IgD-negative memory B cell (primary cell): Measurements from ENCODE around the gene CLN3. TPM values are rescaled to one million over a fixed set of nuclear protein-coding genes. Genes with fewer than 3 reads are reported as not detected.
"Not testable (repeated sequence)": the region's sequence is repeated elsewhere in the genome, so short reads cannot be mapped to it uniquely, and the experiment has no call there.

Source experiments
- H3K27ac Mint-ChIP-seq, 3 donors: one replicate each; pipeline ENCODE4 v1.8.0; 2020 to 2022; ENCODE audit warnings: mild to moderate bottlenecking in 3 of 3, mixed read lengths in 3 of 3, moderate library complexity in 1 of 3
- H3K27me3 Mint-ChIP-seq: one replicate; pipeline ENCODE4 v1.8.0; 2021; ENCODE audit warnings: mixed read lengths
- H3K36me3 Mint-ChIP-seq: one replicate; pipeline ENCODE4 v1.8.0; 2020; ENCODE audit warnings: mild to moderate bottlenecking, mixed read lengths
- H3K4me1 Mint-ChIP-seq, 3 donors: one replicate each; pipeline ENCODE4 v1.8.0; 2020 to 2022; ENCODE audit warnings: mixed read lengths in 3 of 3, mild to moderate bottlenecking in 1 of 3
- H3K4me3 Mint-ChIP-seq, 4 donors: one replicate each; pipeline ENCODE4 v1.8.0; 2020 to 2022; ENCODE audit warnings: mild to moderate bottlenecking in 4 of 4, mixed read lengths in 4 of 4, moderate library complexity in 3 of 4
- H3K9me3 Mint-ChIP-seq, 3 donors: one replicate each; pipeline ENCODE4 v1.8.0; 2020 to 2021; ENCODE audit warnings: mixed read lengths in 3 of 3, mild to moderate bottlenecking in 1 of 3
- polyA plus RNA-seq: library from polyadenylated mRNA; unstranded; fragments of 300-500 nt; fragmentation: Illumina TruSeq; gene quantifications from one replicate; pipeline ENCODE4 v1.2.3, GENCODE V29; 2021

CLN3 gene
- polyA plus RNA-seq, 1 donor from 2014 or later, result 14.4 TPM

GRCh38 chr16:28501258-28502232 is 9.7 kb upstream of the CLN3 start:
- H3K36me3 Mint-ChIP-seq, result peaks cover 1% of the 10 kb centered on the region
- no peaks in the 10 kb centered on the region for H3K9me3 Mint-ChIP-seq
- H3K27me3 Mint-ChIP-seq, result peaks cover 4% of the 10 kb centered on the region
- no peak overlapping the region for H3K27ac Mint-ChIP-seq
- H3K4me3 Mint-ChIP-seq, result no peak overlapping the region
- peaks cover 8 to 16% (median 14%) of the 10 kb centered on the region in 3 donors for H3K4me1 Mint-ChIP-seq

- H3K9me3 Mint-ChIP-seq, H3K36me3 Mint-ChIP-seq, H3K27me3 Mint-ChIP-seq, H3K27ac Mint-ChIP-seq, H3K4me3 Mint-ChIP-seq: not testable (repeated sequence)
- peaks cover 9 to 13% (median 10%) of the 10 kb centered on the region in 3 donors for H3K4me1 Mint-ChIP-seq
Measured at GRCh38 chr16:28500476-28501180, 8.8 kb upstream of the CLN3 start.

DNA sequence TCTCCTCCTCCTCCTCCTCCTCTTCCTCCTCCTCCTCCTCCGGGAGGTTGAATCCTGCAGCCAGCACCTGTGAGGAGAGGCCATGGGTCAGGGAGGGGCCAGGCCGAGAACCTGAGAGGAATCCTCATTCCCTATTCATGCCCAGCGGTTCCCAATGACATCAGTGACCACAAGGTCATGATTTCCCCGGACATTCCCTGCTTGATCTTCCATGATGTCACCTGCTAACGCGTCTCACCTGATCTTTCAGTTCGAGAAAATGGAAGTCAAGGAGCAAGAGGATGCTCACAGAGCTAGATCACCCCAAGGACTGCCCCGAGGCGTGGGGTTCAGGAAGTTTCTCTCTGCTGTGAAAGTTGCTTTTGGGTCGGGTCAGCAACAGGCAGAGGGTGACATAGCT is 8.0 kb upstream of the CLN3 start:
- H3K36me3 Mint-ChIP-seq, result peaks cover 1% of the 10 kb centered on the region
- no peak overlapping the region for H3K27ac Mint-ChIP-seq
- peaks cover 1% of the 10 kb centered on the region for H3K27me3 Mint-ChIP-seq
- H3K4me3 Mint-ChIP-seq, result no peak overlapping the region
- H3K9me3 Mint-ChIP-seq, result no peaks in the 10 kb centered on the region
- peaks cover 10 to 13% (median 11%) of the 10 kb centered on the region in 3 donors for H3K4me1 Mint-ChIP-seq

- H3K36me3 Mint-ChIP-seq, result peaks cover 1% of the 10 kb centered on the region
- H3K4me1 Mint-ChIP-seq, result peaks cover 15 to 23% (median 20%) of the 10 kb centered on the region in 3 donors
- H3K4me3 Mint-ChIP-seq, result no peak overlapping the region
- H3K27ac Mint-ChIP-seq, result no peak overlapping the region
- no peaks in the 10 kb centered on the region for H3K9me3 Mint-ChIP-seq
- peaks cover under 1% of the 10 kb centered on the region for H3K27me3 Mint-ChIP-seq
Measured at GRCh38 chr16:28498666-28499381, 7.0 kb upstream of the CLN3 start.

- no peak overlapping the region for H3K4me3 Mint-ChIP-seq
- H3K27ac Mint-ChIP-seq, result peak overlapping the region in 1 of 3 donors; percentile 39
- H3K4me1 Mint-ChIP-seq, result peaks cover 17 to 29% (median 25%) of the 10 kb centered on the region in 3 donors
- H3K9me3 Mint-ChIP-seq, result no peaks in the 10 kb centered on the region
- H3K36me3 Mint-ChIP-seq, result peaks cover 1% of the 10 kb centered on the region
- no peaks in the 10 kb centered on the region for H3K27me3 Mint-ChIP-seq
Measured at GRCh38 chr16:28497861-28498599, 6.2 kb upstream of the CLN3 start.

- H3K27ac Mint-ChIP-seq, result no peak overlapping the region
- H3K9me3 Mint-ChIP-seq, result no peaks in the 10 kb centered on the region
- H3K4me1 Mint-ChIP-seq, result peaks cover 17 to 29% (median 26%) of the 10 kb centered on the region in 3 donors
- peaks cover 1% of the 10 kb centered on the region for H3K36me3 Mint-ChIP-seq
- peak overlapping the region in 1 of 4 donors; percentile 74 for H3K4me3 Mint-ChIP-seq
- no peaks in the 10 kb centered on the region for H3K27me3 Mint-ChIP-seq
Measured at GRCh38 chr16:28497386-28497785, 5.5 kb upstream of the CLN3 start.

- Mint-ChIP-seq H3K4me3 (no peak overlapping the region), H3K9me3 (no peaks in the 10 kb centered on the region), H3K27ac (peak overlapping the region in 1 of 3 donors; percentile 96), H3K27me3 (no peaks in the 10 kb centered on the region), H3K36me3 (peaks cover 1% of the 10 kb centered on the region), H3K4me1 (peaks cover 22 to 29% (median 26%) of the 10 kb centered on the region in 3 donors)
Measured at GRCh38 chr16:28496844-28497243, 5.0 kb upstream of the CLN3 start.

- H3K27ac Mint-ChIP-seq, result peak overlapping the region in 2 of 3 donors; percentile 61 to 96
- H3K27me3 Mint-ChIP-seq, result no peaks in the 10 kb centered on the region
- peaks cover 1% of the 10 kb centered on the region for H3K36me3 Mint-ChIP-seq
- peaks cover 25 to 30% (median 29%) of the 10 kb centered on the region in 3 donors for H3K4me1 Mint-ChIP-seq
- H3K4me3 Mint-ChIP-seq, result no peak overlapping the region
- H3K9me3 Mint-ChIP-seq, result no peaks in the 10 kb centered on the region
Measured at GRCh38 chr16:28495795-28496749, 4.2 kb upstream of the CLN3 start.

- Mint-ChIP-seq H3K4me3 (peak overlapping the region in 2 of 4 donors; percentile 79 to 80), H3K36me3 (peaks cover 1% of the 10 kb centered on the region), H3K27me3 (no peaks in the 10 kb centered on the region), H3K9me3 (no peaks in the 10 kb centered on the region), H3K4me1 (peaks cover 20 to 27% (median 26%) of the 10 kb centered on the region in 3 donors), H3K27ac (peak overlapping the region in 2 of 3 donors; percentile 87 to 90)
Measured at GRCh38 chr16:28495098-28495793, 3.4 kb upstream of the CLN3 start.

- Mint-ChIP-seq H3K9me3 (no peaks in the 10 kb centered on the region), H3K36me3 (peaks cover 1% of the 10 kb centered on the region), H3K4me1 (peaks cover 15 to 25% (median 22%) of the 10 kb centered on the region in 3 donors), H3K4me3 (peak within 1 kb of the TSS; percentile 79 to 93 (median 83)), H3K27me3 (no peaks in the 10 kb centered on the region), H3K27ac (peak within 1 kb of the TSS; percentile 87 to 90 (median 90))
Measured at GRCh38 chr16:28494121-28494851, 2.4 kb upstream of the CLN3 start, which contains the start of gene APOBR. Gene APOBR, plus strand, starts transcription at chr16:28494643. Its CDS starts 39 bp downstream, at chr16:28494682.

DNA sequence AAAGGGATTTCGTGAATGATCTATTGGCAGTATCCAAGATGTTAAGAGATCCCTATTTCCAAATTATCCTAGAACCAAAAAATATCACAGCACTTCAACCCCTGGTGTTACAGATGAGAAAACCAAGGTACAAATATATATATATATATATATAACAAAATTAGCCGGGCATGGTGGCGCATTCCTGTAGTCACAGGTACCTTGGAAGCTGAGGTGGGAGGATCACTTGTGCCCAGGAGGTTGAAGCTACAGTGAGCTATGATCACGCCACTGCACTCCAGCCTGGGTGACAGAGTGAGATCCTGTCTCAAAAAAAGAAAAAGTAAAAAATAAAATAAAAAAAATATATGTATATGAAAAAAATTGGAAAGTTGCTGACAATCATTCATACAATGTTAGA is 637 bp upstream of the CLN3 start:
- H3K4me3 Mint-ChIP-seq, result peak overlapping the region; percentile 97 to 99 (median 99)
- H3K27me3 Mint-ChIP-seq, result peaks cover under 1% of the 10 kb centered on the region

More for the DNA sequence above, 637 bp upstream of the CLN3 start:
- H3K36me3 Mint-ChIP-seq, result peaks cover 1% of the 10 kb centered on the region
- H3K27ac Mint-ChIP-seq, result peak overlapping the region; percentile 99 to 100 (median 100)
- H3K4me1 Mint-ChIP-seq, result peaks cover 15 to 28% (median 20%) of the 10 kb centered on the region in 3 donors
- H3K9me3 Mint-ChIP-seq, result no peaks in the 10 kb centered on the region
